H1 (cell line): ENCODE results near the gene KLK12. TPM values are rescaled to one million over a fixed set of nuclear protein-coding genes. Genes with fewer than 3 reads are reported as not detected.

Experiments used
- CTCF ChIA-PET: fragments of 300-600 bp; sonication (Branson Sonifier 250); formaldehyde crosslinking; loops from one replicate; lab custom pipeline; 2021; ENCODE audit not compliant: partially characterized antibody; lab: Charles Lee
- POLR2A ChIA-PET: fragments of 300-600 bp; sonication (Branson Sonifier 250); formaldehyde crosslinking; loops from one replicate; lab custom pipeline; 2021; ENCODE audit warnings: inconsistent platforms; ENCODE audit not compliant: partially characterized antibody; lab: Charles Lee
- DNase-seq, 2 experiments: peaks; one replicate each; pipeline versions ENCODE4 v3.0.0 to v3.0.0-alpha.2; 2010 to 2022; ENCODE audit warnings: low spot score in 2 of 2, low read depth in 1 of 2, mixed read lengths in 1 of 2
- FAIRE-seq: peaks from 2 replicates; lab custom pipeline; 2011; peaks lifted over from hg19 to GRCh38; lab: Jason Lieb, UNC
- H2AFZ ChIP-seq: 2 replicates; pipeline ENCODE4 v1.8.1; 2012; ENCODE audit warnings: low read length, inconsistent platforms
- H2AK5ac ChIP-seq: 2 replicates; pipeline ENCODE4 v1.6.1; 2013; ENCODE audit warnings: low read depth, low read length
- H2BK120ac ChIP-seq: replicated peaks from 2 replicates; pipeline ENCODE3; 2013; ENCODE audit warnings: low read depth, low read length, inconsistent platforms
- H2BK12ac ChIP-seq: 2 replicates; pipeline ENCODE4 v1.6.1; 2013; ENCODE audit warnings: low read depth, low read length
- H2BK15ac ChIP-seq: 2 replicates; pipeline ENCODE4 v1.6.1; 2013; ENCODE audit warnings: low read length
- H2BK20ac ChIP-seq: 2 replicates; pipeline ENCODE4 v1.6.1; 2013; ENCODE audit warnings: low read length
- H2BK5ac ChIP-seq: 2 replicates; pipeline ENCODE4 v1.6.1; 2013; ENCODE audit warnings: low read depth, low read length
- H3K14ac ChIP-seq: 2 replicates; pipeline ENCODE4 v1.6.1; 2013; ENCODE audit warnings: inconsistent platforms; ENCODE audit not compliant: insufficient read length
- H3K18ac ChIP-seq: 2 replicates; pipeline ENCODE4 v1.6.1; 2013; ENCODE audit warnings: low read length; ENCODE audit errors: extremely low read depth
- H3K23ac ChIP-seq: 2 replicates; pipeline ENCODE4 v1.6.1; 2013; ENCODE audit warnings: inconsistent platforms; ENCODE audit not compliant: insufficient read length
- H3K23me2 ChIP-seq: 2 replicates; pipeline ENCODE4 v1.6.1; 2013; ENCODE audit warnings: low read depth, low read length
- H3K27ac ChIP-seq: 2 replicates; pipeline ENCODE4 v1.6.1; 2011; ENCODE audit warnings: low read depth, low read length, inconsistent platforms
- H3K27me3 ChIP-seq, 4 experiments: replicated peaks in 1 of 4; 1 replicate in 1 of 4; 2 replicates in 3 of 4; pipeline versions ENCODE4 v1.6.1 to v1.8.1; 2011 to 2013; ENCODE audit warnings: low read length in 3 of 4, mild to moderate bottlenecking in 3 of 4, inconsistent platforms in 2 of 4, mixed read lengths in 2 of 4, moderate library complexity in 1 of 4; ENCODE audit not compliant: control insufficient read depth in 3 of 4, insufficient read depth in 3 of 4; ENCODE audit errors: extremely low read depth in 1 of 4
- H3K36me3 ChIP-seq, 4 experiments: 2 replicates each; pipeline versions ENCODE4 v1.6.1 to v1.8.1; 2011 to 2013; ENCODE audit warnings: mild to moderate bottlenecking in 4 of 4, low read length in 3 of 4, moderate library complexity in 2 of 4, control low read depth in 1 of 4, inconsistent platforms in 1 of 4; ENCODE audit not compliant: insufficient read depth in 4 of 4, control insufficient read depth in 2 of 4
- H3K4ac ChIP-seq: replicated peaks from 2 replicates; pipeline ENCODE3; 2013; ENCODE audit warnings: low read length, low read depth, mixed read lengths, inconsistent platforms; ENCODE audit not compliant: insufficient read length
- H3K4me1 ChIP-seq, 4 experiments: replicated peaks in 1 of 4; 1 replicate in 1 of 4; 2 replicates in 3 of 4; pipeline versions ENCODE4 v1.6.1 to v1.8.1; 2011 to 2013; ENCODE audit warnings: low read length in 3 of 4, inconsistent platforms in 2 of 4, mixed read lengths in 1 of 4; ENCODE audit not compliant: insufficient read depth in 4 of 4, control insufficient read depth in 3 of 4
- H3K4me2 ChIP-seq, 2 experiments: 2 replicates each; pipeline versions ENCODE4 v1.6.1 to v1.8.1; 2011 to 2013; ENCODE audit warnings: low read depth in 2 of 2, low read length in 2 of 2, control low read depth in 1 of 2, inconsistent platforms in 1 of 2, mild to moderate bottlenecking in 1 of 2; ENCODE audit not compliant: insufficient read depth in 1 of 2
- H3K4me3 ChIP-seq, 4 experiments: fragments of 200-600, 300-600 bp in 1 of 4; sonication (generic), shearing (Covaris generic), sonication (Bioruptor Twin) in 1 of 4; 2 replicates each; pipeline versions ENCODE4 v1.5.1 to v1.8.1; 2011 to 2016; ENCODE audit warnings: low read length in 4 of 4, low read depth in 3 of 4, control low read depth in 2 of 4, inconsistent platforms in 2 of 4, mild to moderate bottlenecking in 2 of 4, mixed read lengths in 1 of 4, moderate library complexity in 1 of 4; ENCODE audit not compliant: insufficient read depth in 2 of 4; ENCODE audit errors: extremely low read depth in 1 of 4
- H3K56ac ChIP-seq: replicated peaks from 2 replicates; pipeline ENCODE3; 2013; ENCODE audit warnings: low read depth, mild to moderate bottlenecking, mixed read lengths, low read length, inconsistent platforms; ENCODE audit not compliant: insufficient read length
- H3K79me1 ChIP-seq: 2 replicates; pipeline ENCODE4 v1.6.1; 2013; ENCODE audit warnings: low read depth, low read length, control low read depth
- H3K79me2 ChIP-seq, 2 experiments: 2 replicates each; pipeline versions ENCODE4 v1.6.1 to v1.8.1; 2012 to 2013; ENCODE audit warnings: low read length in 2 of 2, mild to moderate bottlenecking in 2 of 2, inconsistent platforms in 1 of 2; ENCODE audit not compliant: insufficient read depth in 2 of 2, control insufficient read depth in 1 of 2
- H3K9ac ChIP-seq, 4 experiments: replicated peaks in 1 of 4; 1 replicate in 1 of 4; 2 replicates in 3 of 4; pipeline versions ENCODE4 v1.6.1 to v1.8.1; 2011 to 2013; ENCODE audit warnings: low read depth in 3 of 4, low read length in 3 of 4, control low read depth in 2 of 4, mild to moderate bottlenecking in 2 of 4, moderate library complexity in 2 of 4, inconsistent platforms in 1 of 4; ENCODE audit errors: extremely low read depth in 1 of 4
- H3K9me3 ChIP-seq, 2 experiments: 2 replicates each; pipeline versions ENCODE4 v1.6.1 to v1.8.1; 2012 to 2013; ENCODE audit warnings: mild to moderate bottlenecking in 2 of 2, moderate library complexity in 2 of 2, control low read depth in 1 of 2, inconsistent platforms in 1 of 2, low read depth in 1 of 2, low read length in 1 of 2, mixed read lengths in 1 of 2; ENCODE audit not compliant: insufficient read depth in 2 of 2
- H4K20me1 ChIP-seq, 2 experiments: replicated peaks in 1 of 2; 2 replicates each; pipeline versions ENCODE3 to v1.8.1; 2011 to 2013; ENCODE audit warnings: inconsistent platforms in 2 of 2, low read length in 2 of 2, mild to moderate bottlenecking in 1 of 2; ENCODE audit not compliant: insufficient read depth in 2 of 2, control insufficient read depth in 1 of 2
- H4K5ac ChIP-seq: 2 replicates; pipeline ENCODE4 v1.6.1; 2013; ENCODE audit warnings: low read length, low read depth, mixed read lengths, inconsistent platforms; ENCODE audit not compliant: insufficient read length
- H4K8ac ChIP-seq: 2 replicates; pipeline ENCODE4 v1.8.0; 2013; ENCODE audit warnings: mild to moderate bottlenecking, moderate library complexity, low read length, inconsistent platforms; ENCODE audit not compliant: insufficient read depth; ENCODE audit errors: extremely low read depth
- H4K91ac ChIP-seq: replicated peaks from 2 replicates; pipeline ENCODE3; 2013; ENCODE audit warnings: low read length, mixed read lengths, inconsistent platforms; ENCODE audit not compliant: insufficient read length
- CEBPB ChIP-seq: IDR thresholded peaks from 2 replicates; pipeline ENCODE4 v1.6.1; 2012; ENCODE audit warnings: low read depth, low read length
- KDM1A ChIP-seq: fragments of 200-600, 300-600 bp; sonication (generic); IDR thresholded peaks from 2 replicates; pipeline ENCODE4 v1.7.1; 2016; ENCODE audit warnings: mild to moderate bottlenecking, low read length, borderline replicate concordance
- WGBS, 2 experiments: shearing (Covaris generic) in 1 of 2; methylation state at CpG; one replicate each; pipeline versions ENCODE4 v1.1.6 to v1.1.7; 2013 to 2015; ENCODE audit warnings: low lambda C conversion rate in 2 of 2, mixed read lengths in 2 of 2, inconsistent platforms in 1 of 2, low coverage in 1 of 2, missing lambda C conversion rate in 1 of 2; ENCODE audit not compliant: insufficient replicate concordance in 2 of 2, insufficient coverage in 1 of 2, insufficient read length in 1 of 2; ENCODE audit errors: extremely low coverage in 1 of 2, missing lambda C conversion rate in 1 of 2; 5-methylcytosine and 5-hydroxymethylcytosine counted together
- polyA plus RNA-seq, 7 experiments: library from polyadenylated mRNA; depleted of rRNA in 3 of 7; stranded (reverse) in 5 of 7; unstranded in 2 of 7; fragments of >200 nt in 5 of 7; fragments of 200-250 nt in 2 of 7; gene quantifications; 1 replicate in 5 of 7; 2 replicates in 1 of 7; 4 replicates in 1 of 7; pipeline versions ENCODE4 v1.2.1 to v1.2.3, GENCODE V29; 2011 to 2013; ENCODE audit warnings: missing spikeins in 2 of 7, mixed read lengths in 2 of 7
- total RNA-seq: library from RNA; stranded (reverse); fragmentation: NEBNext Ultra II Directional; extraction: Animal tissue kit (Norgen Biotek cat#: 25700); gene quantifications from 2 replicates; pipeline ENCODE4 v1.2.1, GENCODE V29; 2021

KLK12 gene
- total and polyA plus RNA-seq, 2 of the 8 experiments (the other 6 are each of a cell fraction or from before 2014, with no cell fraction given), result 0.24 TPM; not detected in 1

- ChIA-PET CTCF (interaction anchor here (1.1 to 1.2 kb wide), 3 partner anchors 35 to 60 kb away, joined by 3 to 5 read pairs (median 3); no protein-coding TSS in a partner anchor), POLR2A (interaction anchor here (1.0 kb wide), 1 partner anchor 9 kb away, joined by 3 read pairs; no protein-coding TSS in a partner anchor)
- WGBS, 2 experiments, result 76% methylated on average over 10 of the region's 11 CpGs; no CpG with 5 or more reads in 1 of the 2 experiments
- Histone ChIP-seq H2AFZ (no peak overlapping the region), H3K79me2 (no peaks in the 10 kb centered on the region), H3K56ac (no peak overlapping the region), H4K91ac (no peak overlapping the region), H3K4me1 (peaks cover 0 to 23% (median 12%) of the 10 kb centered on the region in 4 experiments; a peak in 5 of 7 replicates), H4K8ac (no peak overlapping the region), H2BK12ac (peak overlapping the region; percentile 27; the same call in 1 of the 2 replicates), H2BK15ac (no peak overlapping the region), H3K9ac (no peak overlapping the region), H3K14ac (no peak overlapping the region), H3K4ac (no peak overlapping the region), H3K27me3 (peaks cover 0 to 6% (median 1%) of the 10 kb centered on the region in 4 experiments; a peak in 2 of 7 replicates), H3K4me2 (no peak overlapping the region), H2AK5ac (no peak overlapping the region), H3K79me1 (no peaks in the 10 kb centered on the region), H3K23ac (no peak overlapping the region), H4K5ac (no peak overlapping the region), H2BK20ac (no peak overlapping the region), H2BK120ac (no peak overlapping the region), H3K27ac (no peak overlapping the region), H3K9me3 (no peaks in the 10 kb centered on the region), H3K36me3 (peaks cover 0 to 3% (median 0%) of the 10 kb centered on the region in 4 experiments; a peak in 2 of 8 replicates), H3K23me2 (peaks cover 2% of the 10 kb centered on the region; the same call in 1 of the 2 replicates), H4K20me1 (no peaks in the 10 kb centered on the region), H2BK5ac (no peak overlapping the region), H3K4me3 (no peak overlapping the region), H3K18ac (no peak overlapping the region; the same call in 1 of the 2 replicates)
- DNase-seq (no peak), FAIRE-seq (no peak)
- TF ChIP-seq KDM1A (no peak), CEBPB (no peak)
Measured at GRCh38 chr19:50981587-50982146, 53.1 kb downstream of the KLK12 start.
